Measurements from ENCODE around the gene FXYD6.

Gene FXYD6

DNA sequence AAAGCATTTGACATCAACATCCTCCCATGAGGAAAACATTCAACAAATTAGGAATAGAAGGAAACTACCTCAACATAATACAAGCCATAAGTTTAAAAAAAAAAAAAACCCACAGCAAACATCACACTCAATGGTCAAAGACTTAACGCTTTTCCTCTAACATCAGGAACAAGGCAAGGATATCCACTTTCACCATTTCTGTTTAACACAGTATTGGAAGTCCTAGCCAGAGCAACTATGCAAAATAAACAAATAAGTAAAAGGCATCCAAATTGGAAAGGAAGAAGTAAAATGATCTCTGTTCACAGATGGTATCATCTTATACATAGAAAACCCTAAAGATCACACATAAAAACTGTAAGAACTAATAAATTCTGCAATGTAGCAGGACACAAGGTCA is 13.1 kb downstream of the FXYD6 start:
- Histone ChIP-seq H3K4me3 (ENCODE audit: low read depth, low read length) (no peak overlapping the region), H3K9me3 (ENCODE audit: severe bottlenecking) (no peaks in the 10 kb centered on the region), H3K36me3 (no peaks in the 10 kb centered on the region; the same call in 1 of the 2 replicates), H3K27ac (no peak overlapping the region), H3K27me3 (ENCODE audit: insufficient read depth, low read depth, severe bottlenecking) (no peaks in the 10 kb centered on the region)
- TF ChIP-seq, protein P1, sequence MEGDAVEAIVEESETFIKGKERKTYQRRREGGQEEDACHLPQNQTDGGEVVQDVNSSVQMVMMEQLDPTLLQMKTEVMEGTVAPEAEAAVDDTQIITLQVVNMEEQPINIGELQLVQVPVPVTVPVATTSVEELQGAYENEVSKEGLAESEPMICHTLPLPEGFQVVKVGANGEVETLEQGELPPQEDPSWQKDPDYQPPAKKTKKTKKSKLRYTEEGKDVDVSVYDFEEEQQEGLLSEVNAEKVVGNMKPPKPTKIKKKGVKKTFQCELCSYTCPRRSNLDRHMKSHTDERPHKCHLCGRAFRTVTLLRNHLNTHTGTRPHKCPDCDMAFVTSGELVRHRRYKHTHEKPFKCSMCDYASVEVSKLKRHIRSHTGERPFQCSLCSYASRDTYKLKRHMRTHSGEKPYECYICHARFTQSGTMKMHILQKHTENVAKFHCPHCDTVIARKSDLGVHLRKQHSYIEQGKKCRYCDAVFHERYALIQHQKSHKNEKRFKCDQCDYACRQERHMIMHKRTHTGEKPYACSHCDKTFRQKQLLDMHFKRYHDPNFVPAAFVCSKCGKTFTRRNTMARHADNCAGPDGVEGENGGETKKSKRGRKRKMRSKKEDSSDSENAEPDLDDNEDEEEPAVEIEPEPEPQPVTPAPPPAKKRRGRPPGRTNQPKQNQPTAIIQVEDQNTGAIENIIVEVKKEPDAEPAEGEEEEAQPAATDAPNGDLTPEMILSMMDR (IDR thresholded peaks at IDR 0.05; ENCODE audit: low read depth, low read length) = no peak
- DNase-seq = no peak

DNA sequence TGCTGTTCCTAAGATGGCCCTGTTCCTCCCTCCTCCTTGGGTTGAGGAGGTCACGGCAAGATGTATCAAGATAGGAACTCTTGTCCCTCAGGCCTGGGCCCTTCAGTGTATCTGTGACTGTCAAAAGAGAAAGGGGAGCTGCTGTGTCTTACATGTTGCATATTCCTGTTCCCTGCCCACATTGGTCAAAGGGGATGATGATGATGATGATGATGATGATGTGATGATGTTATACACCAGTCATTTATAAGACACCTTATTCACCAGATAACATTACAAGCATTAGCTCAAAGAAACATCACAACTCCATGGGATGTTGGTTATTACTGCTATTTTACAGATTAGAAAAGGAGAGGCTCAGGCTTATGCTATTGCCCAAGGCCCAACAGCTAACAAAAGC is 13.7 kb downstream of the FXYD6 start:
- no peak overlapping the region for H3K4me3 ChIP-seq (ENCODE audit: low read depth, low read length)
- no peaks in the 10 kb centered on the region; the same call in 1 of the 2 replicates for H3K36me3 ChIP-seq
- TF ChIP-seq, protein P1 (IDR thresholded peaks at IDR 0.05; ENCODE audit: low read depth, low read length) = no peak
- H3K9me3 ChIP-seq (ENCODE audit: severe bottlenecking) = no peaks in the 10 kb centered on the region
- DNase-seq = no peak
- no peaks in the 10 kb centered on the region for H3K27me3 ChIP-seq (ENCODE audit: insufficient read depth, low read depth, severe bottlenecking)
- H3K27ac ChIP-seq = no peak overlapping the region

GRCh38 chr11:117862019-117862725 is 14.3 kb downstream of the FXYD6 start:
- no peak for DNase-seq
- TF ChIP-seq, protein P1 (IDR thresholded peaks at IDR 0.05; ENCODE audit: low read depth, low read length) = no peak
- Histone ChIP-seq H3K27ac (no peak overlapping the region), H3K27me3 (ENCODE audit: insufficient read depth, low read depth, severe bottlenecking) (no peaks in the 10 kb centered on the region), H3K36me3 (no peaks in the 10 kb centered on the region; the same call in 1 of the 2 replicates), H3K4me3 (ENCODE audit: low read depth, low read length) (no peak overlapping the region), H3K9me3 (ENCODE audit: severe bottlenecking) (no peaks in the 10 kb centered on the region)

GRCh38 chr11:117861151-117862018 is 15.1 kb downstream of the FXYD6 start:
- TF ChIP-seq, protein P1 (IDR thresholded peaks at IDR 0.05; ENCODE audit: low read depth, low read length) = no peak
- no peak overlapping the region for H3K4me3 ChIP-seq (ENCODE audit: low read depth, low read length)
- no peaks in the 10 kb centered on the region; the same call in 1 of the 2 replicates for H3K36me3 ChIP-seq
- DNase-seq = peak; percentile 39
- no peak overlapping the region for H3K27ac ChIP-seq
- H3K9me3 ChIP-seq (ENCODE audit: severe bottlenecking) = no peaks in the 10 kb centered on the region
- no peaks in the 10 kb centered on the region for H3K27me3 ChIP-seq (ENCODE audit: insufficient read depth, low read depth, severe bottlenecking)

- Histone ChIP-seq H3K27ac (no peak overlapping the region), H3K4me3 (ENCODE audit: low read depth, low read length) (no peak overlapping the region), H3K36me3 (no peaks in the 10 kb centered on the region), H3K9me3 (ENCODE audit: severe bottlenecking) (no peaks in the 10 kb centered on the region), H3K27me3 (ENCODE audit: insufficient read depth, low read depth, severe bottlenecking) (no peaks in the 10 kb centered on the region)
- no peak for DNase-seq
- TF ChIP-seq, protein P1 (IDR thresholded peaks at IDR 0.05; ENCODE audit: low read depth, low read length) = no peak
These were observed 16.3 kb downstream of the FXYD6 start for GRCh38 chr11:117860139-117860538.

Measured in WERI-Rb-1 (cell line).